GM23338 (cell line): ENCODE measurements around the gene PTOV1. TPM values are rescaled to one million over a fixed set of nuclear protein-coding genes. Genes with fewer than 3 reads are reported as not detected.

Source experiments
- ATAC-seq: fragments of 200-7000 bp; cut with Tn5 transposase; 3 replicates; pipeline ENCODE4 v1.9.1; 2020
- DNase-seq: peaks from one replicate; pipeline ENCODE4 v3.0.0-alpha.2; 2015; ENCODE audit warnings: low spot score
- H2AFZ ChIP-seq: fragments of 200-600 bp; sonication (generic); 2 replicates; pipeline ENCODE4 v1.8.0; 2016; ENCODE audit warnings: antibody characterized with exemption, mild to moderate bottlenecking, moderate library complexity
- H3F3A ChIP-seq: fragments of 200-600 bp; sonication (generic); replicated peaks from 2 replicates; pipeline ENCODE4 v1.8.0; 2017; ENCODE audit warnings: antibody characterized with exemption, mixed run types, low read depth
- H3K27ac ChIP-seq: fragments of 200-600 bp; sonication (generic); 2 replicates; pipeline ENCODE4 v1.6.1; 2016; ENCODE audit warnings: low read depth
- H3K27me3 ChIP-seq: fragments of 200-600 bp; sonication (generic); 2 replicates; pipeline ENCODE4 v1.8.0; 2016; ENCODE audit warnings: mild to moderate bottlenecking, mixed run types, moderate library complexity; ENCODE audit not compliant: insufficient read depth
- H3K36me3 ChIP-seq: fragments of 200-600 bp; sonication (generic); 2 replicates; pipeline ENCODE4 v1.8.0; 2016; ENCODE audit warnings: mild to moderate bottlenecking; ENCODE audit not compliant: insufficient read depth
- H3K4me1 ChIP-seq: fragments of 200-600 bp; sonication (generic); 2 replicates; pipeline ENCODE4 v1.8.0; 2016; ENCODE audit warnings: mild to moderate bottlenecking, moderate library complexity; ENCODE audit not compliant: insufficient read depth
- H3K4me2 ChIP-seq: fragments of 200-600 bp; sonication (generic); 2 replicates; pipeline ENCODE4 v1.7.1; 2017; ENCODE audit warnings: mixed run types
- H3K4me3 ChIP-seq: fragments of 200-600 bp; sonication (generic); 2 replicates; pipeline ENCODE4 v1.6.1; 2016; ENCODE audit warnings: mixed run types
- H3K79me2 ChIP-seq: fragments of 200-600 bp; sonication (generic); replicated peaks from 2 replicates; pipeline ENCODE4 v1.8.0; 2017; ENCODE audit warnings: mild to moderate bottlenecking; ENCODE audit not compliant: insufficient read depth
- H3K9me2 ChIP-seq: fragments of 200-600 bp; sonication (generic); 2 replicates; pipeline ENCODE4 v1.8.0; 2017; ENCODE audit not compliant: insufficient read depth
- H4K20me1 ChIP-seq: fragments of 200-600 bp; sonication (generic); replicated peaks from 2 replicates; pipeline ENCODE4 v1.8.0; 2017; ENCODE audit warnings: mild to moderate bottlenecking; ENCODE audit not compliant: insufficient read depth
- H3K27ac Mint-ChIP-seq: 2 replicates; pipeline ENCODE4 v1.8.0; 2020; ENCODE audit warnings: inconsistent platforms, mild to moderate bottlenecking, moderate library complexity, mixed read lengths
- H3K27me3 Mint-ChIP-seq: 3 replicates; pipeline ENCODE4 v1.8.0; 2022; ENCODE audit warnings: low read depth, mild to moderate bottlenecking, moderate library complexity, mixed read lengths, inconsistent platforms; ENCODE audit not compliant: insufficient read depth, poor library complexity
- H3K36me3 Mint-ChIP-seq: 3 replicates; pipeline ENCODE4 v1.8.0; 2021; ENCODE audit warnings: low read depth, mild to moderate bottlenecking, inconsistent platforms, moderate library complexity, mixed read lengths
- H3K4me1 Mint-ChIP-seq: 3 replicates; pipeline ENCODE4 v1.8.0; 2020; ENCODE audit warnings: mild to moderate bottlenecking, inconsistent platforms, mixed read lengths
- H3K4me3 Mint-ChIP-seq: 3 replicates; pipeline ENCODE4 v1.8.0; 2021; ENCODE audit warnings: moderate library complexity, mild to moderate bottlenecking, inconsistent platforms, mixed read lengths
- H3K9me3 Mint-ChIP-seq: 3 replicates; pipeline ENCODE4 v1.8.0; 2020; ENCODE audit warnings: moderate library complexity, mild to moderate bottlenecking, inconsistent platforms, mixed read lengths
- CREB1 ChIP-seq: fragments of 250-450 bp; sonication (Bioruptor Pico); IDR thresholded peaks from 2 replicates; pipeline ENCODE4 v1.5.0; 2020; ENCODE audit warnings: low read depth, mild to moderate bottlenecking, moderate library complexity
- EZH2 ChIP-seq: fragments of 200-600 bp; sonication (generic); IDR thresholded peaks from one replicate; pipeline ENCODE4 v1.8.0; 2017; ENCODE audit warnings: antibody characterized with exemption, mild to moderate bottlenecking, low read depth; ENCODE audit not compliant: unreplicated experiment
- EZH2phosphoT487 ChIP-seq: fragments of 200-600 bp; sonication (generic); IDR thresholded peaks from one replicate; pipeline ENCODE4 v1.8.1; 2018; ENCODE audit warnings: antibody characterized with exemption; ENCODE audit not compliant: unreplicated experiment
- JUNB ChIP-seq: IDR thresholded peaks from one replicate; pipeline ENCODE4 v1.6.1; 2016; ENCODE audit warnings: antibody characterized with exemption; ENCODE audit not compliant: unreplicated experiment
- NANOG ChIP-seq: IDR thresholded peaks from 2 replicates; pipeline ENCODE4 v1.6.1; 2016; ENCODE audit warnings: antibody characterized with exemption, borderline replicate concordance
- POLR2AphosphoS5 ChIP-seq: IDR thresholded peaks from 2 replicates; pipeline ENCODE4 v1.6.1; 2016; ENCODE audit warnings: antibody characterized with exemption, low read depth
- REST ChIP-seq: IDR thresholded peaks from one replicate; pipeline ENCODE4 v1.6.1; 2018; ENCODE audit warnings: antibody characterized with exemption; ENCODE audit not compliant: unreplicated experiment
- STAT1 ChIP-seq: IDR thresholded peaks from one replicate; pipeline ENCODE4 v1.6.1; 2016; ENCODE audit warnings: antibody characterized with exemption; ENCODE audit not compliant: unreplicated experiment
- ZNF114 ChIP-seq: fragments of 250-450 bp; sonication (Bioruptor Pico); IDR thresholded peaks from 2 replicates; pipeline ENCODE4 v1.5.0; 2020; ENCODE audit warnings: mild to moderate bottlenecking, moderate library complexity
- ZNF331 ChIP-seq: fragments of 250-450 bp; sonication (Bioruptor Pico); IDR thresholded peaks from 2 replicates; pipeline ENCODE4 v1.5.0; 2020; ENCODE audit warnings: low read depth, mild to moderate bottlenecking, moderate library complexity
- ZNF462 ChIP-seq: fragments of 250-450 bp; sonication (Bioruptor Pico); IDR thresholded peaks from 2 replicates; pipeline ENCODE4 v1.5.0; 2020; ENCODE audit warnings: mild to moderate bottlenecking, moderate library complexity
- polyA plus RNA-seq: library from polyadenylated mRNA; unstranded; fragments of >200 nt; fragmentation: Nextera tagmentation; extraction: Ambion mirVana; gene quantifications from 2 replicates; pipeline ENCODE4 v1.2.1, GENCODE V29; 2016
- total RNA-seq: library from RNA; depleted of rRNA; stranded (reverse); fragments of >200 nt; shearing (Covaris generic); gene quantifications from 2 replicates; pipeline ENCODE4 v1.2.3, GENCODE V29; 2014
- TF ChIP-seq, protein P1 (sequence below): IDR thresholded peaks from 2 replicates; pipeline ENCODE4 v1.6.1; 2016; ENCODE audit warnings: antibody characterized with exemption

Gene PTOV1
- total and polyA plus RNA-seq, 2 experiments from 2014 or later = 188 to 209 TPM

- no peaks in the 10 kb centered on the region for H3F3A ChIP-seq
- no peak overlapping the region for H3K4me3 ChIP-seq
- H3K27ac Mint-ChIP-seq = no peak overlapping the region
- H4K20me1 ChIP-seq = no peaks in the 10 kb centered on the region; the same call in 1 of the 2 replicates
- H3K4me2 ChIP-seq = no peak overlapping the region
- peaks cover 9% of the 10 kb centered on the region for H3K27me3 Mint-ChIP-seq
- no peak overlapping the region for H3K4me3 Mint-ChIP-seq
- H3K9me3 Mint-ChIP-seq = no peaks in the 10 kb centered on the region; the same call in 2 of the 3 replicates
- no peak overlapping the region for H2AFZ ChIP-seq
- peaks cover 9% of the 10 kb centered on the region for H3K79me2 ChIP-seq
- peaks cover 13% of the 10 kb centered on the region for H3K36me3 Mint-ChIP-seq
- TF ChIP-seq CREB1 (CRISPR knock-in tag) (no peak), EZH2 (no peak), ZNF114 (CRISPR knock-in tag) (no peak), POLR2AphosphoS5 (no peak), NANOG (no peak), EZH2phosphoT487 (no peak), JUNB (no peak), REST (no peak), ZNF462 (no peak), ZNF331 (CRISPR knock-in tag) (no peak), STAT1 (no peak)
- TF ChIP-seq, protein P1, sequence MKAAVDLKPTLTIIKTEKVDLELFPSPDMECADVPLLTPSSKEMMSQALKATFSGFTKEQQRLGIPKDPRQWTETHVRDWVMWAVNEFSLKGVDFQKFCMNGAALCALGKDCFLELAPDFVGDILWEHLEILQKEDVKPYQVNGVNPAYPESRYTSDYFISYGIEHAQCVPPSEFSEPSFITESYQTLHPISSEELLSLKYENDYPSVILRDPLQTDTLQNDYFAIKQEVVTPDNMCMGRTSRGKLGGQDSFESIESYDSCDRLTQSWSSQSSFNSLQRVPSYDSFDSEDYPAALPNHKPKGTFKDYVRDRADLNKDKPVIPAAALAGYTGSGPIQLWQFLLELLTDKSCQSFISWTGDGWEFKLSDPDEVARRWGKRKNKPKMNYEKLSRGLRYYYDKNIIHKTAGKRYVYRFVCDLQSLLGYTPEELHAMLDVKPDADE = no peak
- H3K4me1 Mint-ChIP-seq = no peaks in the 10 kb centered on the region
- H3K36me3 ChIP-seq = peaks cover 3% of the 10 kb centered on the region; the same call in 1 of the 2 replicates
- no peak overlapping the region for H3K27ac ChIP-seq
- DNase-seq (no peak), ATAC-seq (no peak)
- H3K27me3 ChIP-seq = no peaks in the 10 kb centered on the region
- no peaks in the 10 kb centered on the region for H3K9me2 ChIP-seq
- H3K4me1 ChIP-seq = no peaks in the 10 kb centered on the region
Observed at GRCh38 chr19:49827034-49827433, 23.9 kb upstream of the PTOV1 start.
